Sigmoid colon (tissue), 7 donors: ENCODE results near the gene TCIRG1. TPM values are rescaled to one million over a fixed set of nuclear protein-coding genes. Genes with fewer than 3 reads are reported as not detected.

Experiments
- DNase-seq: peaks from one replicate; pipeline ENCODE4 v3.0.0-alpha.2; 2019
- H3K27ac ChIP-seq, 4 donors: fragments of 200-600 bp; sonication (generic); one replicate each; pipeline ENCODE4 v1.5.1; 2016 to 2019; ENCODE audit warnings: mild to moderate bottlenecking in 1 of 4
- H3K27me3 ChIP-seq, 3 donors: fragments of 200-600 bp; sonication (generic); one replicate each; pipeline ENCODE4 v1.5.1; 2019; ENCODE audit warnings: mild to moderate bottlenecking in 1 of 3
- H3K36me3 ChIP-seq, 4 donors: fragments of 200-600 bp; sonication (generic); one replicate each; pipeline ENCODE4 v1.5.1; 2016 to 2019
- H3K4me1 ChIP-seq, 4 donors: fragments of 200-600 bp; sonication (generic); one replicate each; pipeline ENCODE4 v1.5.1; 2017 to 2019
- H3K4me3 ChIP-seq, 4 donors: fragments of 200-600 bp; sonication (generic); one replicate each; pipeline ENCODE4 v1.5.1; 2017 to 2019; ENCODE audit warnings: mild to moderate bottlenecking in 2 of 4, moderate library complexity in 1 of 4
- H3K9me3 ChIP-seq, 4 donors: fragments of 200-600 bp in 3 of 4; sonication (generic) in 3 of 4; one replicate each; pipeline versions ENCODE4 v1.5.1 to v1.6.1; 2013 to 2019
- EP300 ChIP-seq, 4 donors: sonication (generic); formaldehyde crosslinking; IDR thresholded peaks; one replicate each; pipeline ENCODE4 v1.6.1; 2017; ENCODE audit warnings: antibody characterized with exemption in 4 of 4
- POLR2A ChIP-seq, 2 donors: fragments of 450-650 bp; IDR thresholded peaks; one replicate each; pipeline ENCODE4 v1.6.1; 2016; ENCODE audit warnings: antibody characterized with exemption in 2 of 2, mild to moderate bottlenecking in 2 of 2, moderate library complexity in 2 of 2
- POLR2AphosphoS5 ChIP-seq, 4 donors: sonication (generic); formaldehyde crosslinking; IDR thresholded peaks; one replicate each; pipeline ENCODE4 v1.6.1; 2017; ENCODE audit warnings: antibody characterized with exemption in 4 of 4
- WGBS, 2 donors: extraction: QIAGEN DNeasy Blood & Tissue Kit; methylation state at CpG; one replicate each; pipeline ENCODE4 v1.1.7; 2013; 5-methylcytosine and 5-hydroxymethylcytosine counted together
- intact Hi-C: fragments of 100-400 bp; cut with DNase I; formaldehyde crosslinking; loops from one replicate; pipeline ENCODE4 v1.15.1; 2023
- polyA plus RNA-seq, 3 donors: library from polyadenylated mRNA; stranded (reverse); fragments of 200-250 nt; gene quantifications; one replicate each; pipeline ENCODE4 v1.2.3, GENCODE V29; 2013
- total RNA-seq, 4 donors: library from RNA; depleted of rRNA; stranded (reverse); fragments of >200 nt; gene quantifications; one replicate each; pipeline ENCODE4 v1.1.0, GENCODE V29; 2016
- TF ChIP-seq, protein P1 (sequence below), 4 experiments: fragments of 450-650 bp in 3 of 4; fragments of 200-600 bp in 1 of 4; IDR thresholded peaks; one replicate each; pipeline ENCODE4 v1.5.1; 2016 to 2019; ENCODE audit warnings: antibody characterized with exemption in 4 of 4, mild to moderate bottlenecking in 3 of 4, moderate library complexity in 2 of 4
- donor health status: healthy with polysubstance abuse.
- donor health status: Bipolar disorder and iron deficiency.
- donor health status: healthy.

TCIRG1 gene
- total and polyA plus RNA-seq, 7 donors, result 15.0 to 276 (median 73.9) TPM

DNA sequence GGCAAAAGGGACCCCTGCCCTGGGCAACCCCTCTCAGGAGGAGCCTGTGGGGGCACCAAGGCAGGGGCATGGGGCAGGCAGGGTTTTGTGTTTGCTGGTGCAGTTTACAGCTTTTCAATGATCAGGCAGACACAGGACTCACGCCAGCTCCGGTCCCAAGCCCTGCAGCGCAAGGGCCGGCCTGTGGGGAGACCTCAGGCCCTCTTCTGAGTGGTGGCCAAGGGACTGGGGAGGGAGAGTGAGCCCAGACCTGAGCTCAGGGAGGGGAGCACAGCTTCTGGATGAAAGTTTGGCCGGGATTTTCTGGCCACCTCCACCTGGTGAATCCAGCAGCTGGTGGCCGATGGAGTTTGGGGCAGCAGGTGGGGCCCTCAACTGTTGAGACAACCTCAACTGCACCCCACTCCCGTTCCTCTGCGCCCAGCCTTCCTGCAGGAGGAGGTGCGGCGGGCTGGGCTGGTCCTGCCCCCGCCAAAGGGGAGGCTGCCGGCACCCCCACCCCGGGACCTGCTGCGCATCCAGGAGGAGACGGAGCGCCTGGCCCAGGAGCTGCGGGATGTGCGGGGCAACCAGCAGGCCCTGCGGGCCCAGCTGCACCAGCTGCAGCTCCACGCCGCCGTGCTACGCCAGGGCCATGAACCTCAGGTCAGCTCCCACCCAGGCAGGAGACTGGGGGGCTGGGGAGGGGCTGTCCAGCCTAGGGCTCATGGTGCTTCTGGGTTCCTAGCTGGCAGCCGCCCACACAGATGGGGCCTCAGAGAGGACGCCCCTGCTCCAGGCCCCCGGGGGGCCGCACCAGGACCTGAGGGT lies 3.6 kb downstream of the TCIRG1 start:
- peak overlapping the region; percentile 28 to 91 (median 88) for H3K27ac ChIP-seq
- no peaks in the 10 kb centered on the region for H3K27me3 ChIP-seq
- no peak overlapping the region for H3K4me3 ChIP-seq
- peaks cover 0 to 53% (median 41%) of the 10 kb centered on the region in 4 donors for H3K4me1 ChIP-seq
- intact Hi-C loops, result no loop called here
- no peak for TF ChIP-seq POLR2AphosphoS5 (IDR thresholded peaks at IDR 0.05)
- TF ChIP-seq, protein P1, sequence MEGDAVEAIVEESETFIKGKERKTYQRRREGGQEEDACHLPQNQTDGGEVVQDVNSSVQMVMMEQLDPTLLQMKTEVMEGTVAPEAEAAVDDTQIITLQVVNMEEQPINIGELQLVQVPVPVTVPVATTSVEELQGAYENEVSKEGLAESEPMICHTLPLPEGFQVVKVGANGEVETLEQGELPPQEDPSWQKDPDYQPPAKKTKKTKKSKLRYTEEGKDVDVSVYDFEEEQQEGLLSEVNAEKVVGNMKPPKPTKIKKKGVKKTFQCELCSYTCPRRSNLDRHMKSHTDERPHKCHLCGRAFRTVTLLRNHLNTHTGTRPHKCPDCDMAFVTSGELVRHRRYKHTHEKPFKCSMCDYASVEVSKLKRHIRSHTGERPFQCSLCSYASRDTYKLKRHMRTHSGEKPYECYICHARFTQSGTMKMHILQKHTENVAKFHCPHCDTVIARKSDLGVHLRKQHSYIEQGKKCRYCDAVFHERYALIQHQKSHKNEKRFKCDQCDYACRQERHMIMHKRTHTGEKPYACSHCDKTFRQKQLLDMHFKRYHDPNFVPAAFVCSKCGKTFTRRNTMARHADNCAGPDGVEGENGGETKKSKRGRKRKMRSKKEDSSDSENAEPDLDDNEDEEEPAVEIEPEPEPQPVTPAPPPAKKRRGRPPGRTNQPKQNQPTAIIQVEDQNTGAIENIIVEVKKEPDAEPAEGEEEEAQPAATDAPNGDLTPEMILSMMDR (IDR thresholded peaks at IDR 0.05), result no peak
- no peak for TF ChIP-seq EP300 (IDR thresholded peaks at IDR 0.05)
- no peak for TF ChIP-seq POLR2A (IDR thresholded peaks at IDR 0.05)
- no peaks in the 10 kb centered on the region for H3K9me3 ChIP-seq
- DNase-seq, result peak; percentile 62
- H3K36me3 ChIP-seq, result peaks cover 0 to 48% (median 28%) of the 10 kb centered on the region in 4 donors
- 92 to 93% methylated on average over 27 of the region's 27 CpGs for WGBS, 2 donors

DNA sequence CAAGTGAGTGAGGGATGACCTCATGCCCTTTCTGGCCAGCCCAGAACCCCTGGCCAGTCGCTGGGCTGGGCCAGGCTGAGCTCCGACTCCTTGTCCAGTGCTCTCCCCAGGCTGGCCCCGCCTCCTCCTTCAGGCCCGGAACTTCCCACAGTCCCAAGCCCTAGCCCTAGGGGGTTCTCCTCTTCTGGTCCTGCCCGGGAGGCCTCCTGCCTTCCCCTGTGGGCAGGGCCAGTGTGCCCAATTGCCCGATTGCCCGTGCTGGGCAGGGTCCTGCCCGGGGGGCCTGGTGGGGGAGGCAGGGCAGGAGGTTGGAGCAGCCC lies 4.2 kb downstream of the TCIRG1 start:
- Histone ChIP-seq H3K4me1 (peaks cover 0 to 47% (median 36%) of the 10 kb centered on the region in 4 donors), H3K9me3 (no peaks in the 10 kb centered on the region), H3K36me3 (peaks cover 3 to 53% (median 28%) of the 10 kb centered on the region in 4 donors), H3K27ac (peak overlapping the region; percentile 28 to 91 (median 54)), H3K4me3 (no peak overlapping the region), H3K27me3 (no peaks in the 10 kb centered on the region)
- intact Hi-C loops, result no loop called here
- 75 to 79% methylated on average over 8 of the region's 8 CpGs for WGBS, 2 donors
- DNase-seq, result peak; percentile 64
- no peak for TF ChIP-seq EP300 (IDR thresholded peaks at IDR 0.05)
- TF ChIP-seq POLR2A (IDR thresholded peaks at IDR 0.05), result no peak
- TF ChIP-seq, protein P1 (IDR thresholded peaks at IDR 0.05), result no peak
- no peak for TF ChIP-seq POLR2AphosphoS5 (IDR thresholded peaks at IDR 0.05)

DNA sequence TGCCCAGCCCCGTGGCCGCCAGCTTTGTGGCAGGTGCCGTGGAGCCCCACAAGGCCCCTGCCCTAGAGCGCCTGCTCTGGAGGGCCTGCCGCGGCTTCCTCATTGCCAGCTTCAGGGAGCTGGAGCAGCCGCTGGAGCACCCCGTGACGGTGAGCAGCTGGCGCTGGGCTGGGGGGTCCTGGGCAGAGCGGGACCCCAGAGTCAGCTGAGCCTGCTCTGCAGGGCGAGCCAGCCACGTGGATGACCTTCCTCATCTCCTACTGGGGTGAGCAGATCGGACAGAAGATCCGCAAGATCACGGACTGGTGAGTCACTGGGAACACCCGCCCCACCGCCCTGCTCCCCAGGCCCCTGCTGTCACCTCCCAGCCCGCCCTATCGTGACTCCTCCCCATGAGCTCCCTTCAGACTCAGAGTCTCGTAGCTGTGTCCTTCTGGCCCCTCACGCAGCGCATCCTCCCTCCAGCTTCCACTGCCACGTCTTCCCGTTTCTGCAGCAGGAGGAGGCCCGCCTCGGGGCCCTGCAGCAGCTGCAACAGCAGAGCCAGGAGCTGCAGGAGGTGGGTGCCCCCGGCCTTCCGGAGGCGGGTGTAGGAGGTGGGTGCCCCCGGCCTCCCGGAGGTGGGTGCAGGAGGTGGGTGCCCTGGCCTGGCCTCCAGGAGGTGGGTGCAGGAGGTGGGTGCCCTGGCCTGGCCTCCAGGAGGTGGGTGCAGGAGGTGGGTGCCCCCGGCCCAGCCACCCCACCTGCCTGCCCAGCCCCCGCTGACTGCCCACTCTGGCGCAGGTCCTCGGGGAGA lies 4.7 kb downstream of the TCIRG1 start:
- 86 to 88% methylated on average over 36 of the region's 36 CpGs for WGBS, 2 donors
- no peak overlapping the region for H3K4me3 ChIP-seq

DNA sequence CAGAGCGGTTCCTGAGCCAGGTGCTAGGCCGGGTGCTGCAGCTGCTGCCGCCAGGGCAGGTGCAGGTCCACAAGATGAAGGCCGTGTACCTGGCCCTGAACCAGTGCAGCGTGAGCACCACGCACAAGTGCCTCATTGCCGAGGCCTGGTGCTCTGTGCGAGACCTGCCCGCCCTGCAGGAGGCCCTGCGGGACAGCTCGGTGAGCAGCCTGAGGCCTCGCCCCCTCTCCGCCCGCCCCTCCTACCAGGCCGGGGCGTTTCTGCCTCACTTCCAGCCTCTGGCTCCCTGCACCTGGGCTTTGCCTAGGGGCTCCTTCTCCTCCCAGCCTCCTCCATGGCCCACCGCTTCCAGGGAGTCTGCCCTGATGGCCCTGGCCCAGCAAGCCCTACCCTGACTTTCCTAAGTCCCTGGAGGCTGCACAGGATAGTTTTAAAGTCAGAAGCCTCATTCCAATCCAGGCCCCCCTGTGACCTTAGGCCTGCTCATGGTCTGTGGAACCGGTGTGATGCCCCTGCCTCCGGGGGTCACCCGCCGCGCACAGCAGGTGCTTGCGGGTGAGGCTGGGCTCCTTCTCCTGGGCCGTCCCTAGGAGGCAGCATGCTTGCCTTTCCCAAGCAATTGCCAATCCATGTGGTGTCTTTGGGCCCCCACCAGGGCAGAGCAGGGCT lies 5.5 kb downstream of the TCIRG1 start:
- 64 to 84% methylated on average over 24 of the region's 24 CpGs for WGBS, 2 donors
- H3K36me3 ChIP-seq, result peaks cover 5 to 66% (median 36%) of the 10 kb centered on the region in 4 donors
- H3K9me3 ChIP-seq, result no peaks in the 10 kb centered on the region
- peak overlapping the region in 1 of 4 donors; percentile 91 for H3K27ac ChIP-seq
- TF ChIP-seq POLR2A (IDR thresholded peaks at IDR 0.05), result no peak
- TF ChIP-seq POLR2AphosphoS5 (IDR thresholded peaks at IDR 0.05), result no peak
- no peak for TF ChIP-seq EP300 (IDR thresholded peaks at IDR 0.05)
- TF ChIP-seq, protein P1 (IDR thresholded peaks at IDR 0.05), result no peak
- intact Hi-C loops, result no loop called here
- no peak overlapping the region for H3K4me3 ChIP-seq
- no peaks in the 10 kb centered on the region for H3K27me3 ChIP-seq
- H3K4me1 ChIP-seq, result peaks cover 0 to 38% (median 26%) of the 10 kb centered on the region in 4 donors
- peak; percentile 61 for DNase-seq

More for the DNA sequence above, 4.7 kb downstream of the TCIRG1 start:
- TF ChIP-seq EP300 (IDR thresholded peaks at IDR 0.05), result no peak
- intact Hi-C loops, result no loop called here
- Histone ChIP-seq H3K36me3 (peaks cover 5 to 59% (median 30%) of the 10 kb centered on the region in 4 donors), H3K4me1 (peaks cover 0 to 42% (median 30%) of the 10 kb centered on the region in 4 donors), H3K9me3 (no peaks in the 10 kb centered on the region), H3K27ac (peak overlapping the region; percentile 28 to 91 (median 54)), H3K27me3 (no peaks in the 10 kb centered on the region)
- DNase-seq, result peak; percentile 85
